Effector memory CD4-positive, alpha-beta T cell (primary cell): ENCODE results near the gene YIPF2.

Source experiments
- DNase-seq, 3 donors: peaks; one replicate each; pipeline ENCODE4 v3.0.0-alpha.2; 2020
- H3K27ac ChIP-seq: 2 replicates; pipeline ENCODE4 v1.7.0; 2013; ENCODE audit warnings: mild to moderate bottlenecking, low read length, moderate library complexity; ENCODE audit not compliant: insufficient read depth, poor library complexity, severe bottlenecking
- H3K27me3 ChIP-seq: replicated peaks from 2 replicates; pipeline ENCODE4 v1.7.0; 2013; ENCODE audit warnings: mild to moderate bottlenecking, low read length; ENCODE audit not compliant: insufficient read depth, control insufficient read depth, poor library complexity, severe bottlenecking
- H3K36me3 ChIP-seq: 2 replicates; pipeline ENCODE4 v1.7.0; 2013; ENCODE audit warnings: mild to moderate bottlenecking, low read length, moderate library complexity; ENCODE audit not compliant: control insufficient read depth, insufficient read depth
- H3K4me1 ChIP-seq: 2 replicates; pipeline ENCODE4 v1.7.0; 2013; ENCODE audit warnings: low read length, mild to moderate bottlenecking; ENCODE audit not compliant: control insufficient read depth, insufficient read depth, poor library complexity, severe bottlenecking
- H3K4me3 ChIP-seq: 2 replicates; pipeline ENCODE4 v1.7.0; 2013; ENCODE audit warnings: low read length, low read depth, mild to moderate bottlenecking; ENCODE audit not compliant: insufficient read depth, poor library complexity, severe bottlenecking
- H3K9me3 ChIP-seq: 2 replicates; pipeline ENCODE4 v1.7.0; 2013; ENCODE audit warnings: mild to moderate bottlenecking, low read length, moderate library complexity; ENCODE audit not compliant: control insufficient read depth

The YIPF2 gene

DNA sequence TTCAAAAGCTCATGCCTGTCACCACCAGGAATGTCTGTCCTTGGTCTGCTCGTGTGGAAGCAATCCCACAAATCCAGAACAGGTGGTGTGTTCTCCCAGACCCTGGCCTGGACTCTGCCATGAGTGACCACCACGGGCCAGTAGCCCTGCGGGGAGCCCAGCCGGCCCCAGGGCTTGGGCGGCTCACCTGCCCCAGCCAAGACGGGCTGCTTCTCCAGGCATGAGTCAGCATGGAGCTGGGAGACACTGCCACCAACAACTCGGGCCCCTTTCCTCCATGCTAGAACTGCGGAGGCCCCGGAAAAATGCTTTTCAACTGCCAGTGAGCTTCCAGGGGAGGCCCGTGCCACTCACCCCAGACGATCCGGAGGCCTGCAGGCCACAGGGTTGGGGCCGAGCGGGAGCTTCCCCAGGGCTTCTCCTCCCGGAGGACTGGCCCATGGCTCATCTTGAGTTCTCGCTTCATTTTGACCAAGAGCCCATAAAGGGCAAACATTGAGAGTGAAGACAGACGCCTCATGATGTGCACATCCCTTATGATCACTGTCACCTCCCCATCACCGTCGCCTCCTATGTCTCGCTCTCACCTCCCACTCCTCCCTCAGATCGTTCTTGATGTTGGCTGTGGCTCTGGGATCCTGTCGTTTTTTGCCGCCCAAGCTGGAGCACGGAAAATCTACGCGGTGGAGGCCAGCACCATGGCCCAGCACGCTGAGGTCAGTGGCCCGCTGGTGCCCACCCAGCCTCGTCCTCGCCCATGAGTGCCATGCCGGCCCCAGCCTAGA, 16.7 kb downstream of the YIPF2 start:
- no peaks in the 10 kb centered on the region for H3K9me3 ChIP-seq
- no peaks in the 10 kb centered on the region for H3K27me3 ChIP-seq
- DNase-seq: no peak
- H3K4me3 ChIP-seq: no peak overlapping the region
- no peaks in the 10 kb centered on the region for H3K4me1 ChIP-seq
- H3K27ac ChIP-seq: no peak overlapping the region
- H3K36me3 ChIP-seq: peaks cover 49% of the 10 kb centered on the region

DNA sequence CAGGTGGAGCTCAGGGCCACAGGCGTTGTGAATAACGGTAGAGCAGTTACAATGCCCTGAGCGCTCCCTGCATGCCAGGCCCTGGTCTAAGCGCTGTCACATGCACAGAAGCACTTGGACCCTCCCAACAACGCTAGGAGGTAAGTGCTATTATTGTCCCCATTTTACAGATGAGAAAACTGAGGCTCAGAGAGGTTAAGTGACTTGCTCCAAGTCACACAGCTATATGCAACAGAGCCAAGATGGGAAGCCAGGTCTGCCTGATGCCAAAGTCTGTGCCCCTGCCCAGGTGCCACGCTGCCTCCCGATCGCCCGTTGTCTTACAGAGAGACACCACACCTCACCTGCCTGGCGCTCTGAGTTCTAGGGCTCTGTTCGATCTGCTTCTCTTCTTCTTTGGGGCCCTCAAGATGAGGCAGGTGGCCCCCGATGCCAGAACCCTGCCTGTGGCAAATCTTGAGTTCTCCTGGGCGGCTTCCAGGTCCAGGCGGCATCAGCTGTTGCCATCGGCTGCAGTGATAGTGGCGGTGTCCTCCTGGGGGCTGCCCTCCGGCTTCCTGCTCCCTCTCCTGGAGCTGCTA, 20.0 kb downstream of the YIPF2 start:
- DNase-seq: no peak
- peaks cover 42% of the 10 kb centered on the region for H3K36me3 ChIP-seq
- H3K9me3 ChIP-seq: no peaks in the 10 kb centered on the region
- no peak overlapping the region for H3K27ac ChIP-seq
- H3K4me1 ChIP-seq: no peaks in the 10 kb centered on the region
- no peaks in the 10 kb centered on the region for H3K27me3 ChIP-seq
- no peak overlapping the region for H3K4me3 ChIP-seq

DNA sequence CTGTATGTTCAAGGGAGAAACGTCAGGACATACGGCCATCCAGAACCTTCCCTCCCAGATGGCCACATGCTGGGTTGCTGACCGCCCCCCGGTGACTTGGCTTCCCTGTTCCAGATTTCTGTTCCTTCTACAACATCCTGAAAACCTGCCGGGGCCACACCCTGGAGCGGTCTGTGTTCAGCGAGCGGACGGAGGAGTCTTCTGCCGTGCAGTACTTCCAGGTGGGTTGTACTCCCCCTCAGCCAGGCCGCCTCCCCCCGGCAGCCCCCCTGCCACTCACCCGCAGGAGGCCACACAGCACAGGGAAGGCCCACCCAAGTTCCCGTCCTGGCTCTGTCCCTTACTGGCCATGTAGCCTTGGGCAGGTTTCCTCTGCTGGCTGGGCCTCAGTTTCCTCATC, 20.5 kb downstream of the YIPF2 start:
- Histone ChIP-seq H3K9me3 (no peaks in the 10 kb centered on the region), H3K4me3 (no peak overlapping the region), H3K27ac (no peak overlapping the region), H3K27me3 (no peaks in the 10 kb centered on the region), H3K36me3 (peaks cover 42% of the 10 kb centered on the region), H3K4me1 (no peaks in the 10 kb centered on the region)
- DNase-seq: no peak

DNA sequence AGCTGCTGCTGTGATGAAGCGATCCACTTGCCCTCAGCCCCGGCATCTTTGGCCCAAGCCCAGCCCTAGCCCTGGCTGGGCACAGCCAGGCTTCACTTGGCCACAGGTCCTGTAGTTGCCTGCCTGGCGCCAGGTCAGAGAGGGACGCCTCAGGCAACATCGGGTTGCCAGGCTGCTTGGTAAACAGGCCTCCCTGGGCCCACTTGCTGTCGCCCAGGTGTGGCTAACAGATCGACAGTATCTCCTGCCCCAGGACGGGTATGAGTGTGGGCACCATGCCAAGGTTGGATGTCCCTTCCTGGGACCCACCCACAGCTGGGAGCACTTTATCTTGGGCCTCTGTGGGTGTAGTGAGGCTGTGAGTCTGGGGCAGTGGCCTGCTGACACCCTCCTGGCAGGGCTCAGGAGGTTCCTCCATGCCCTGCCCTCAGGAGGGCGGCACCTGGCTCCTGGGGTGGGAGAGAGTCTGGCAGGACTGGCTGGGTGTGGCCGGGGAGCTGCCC, 29.2 kb downstream of the YIPF2 start:
- DNase-seq: no peak
- Histone ChIP-seq H3K36me3 (no peaks in the 10 kb centered on the region), H3K27me3 (no peaks in the 10 kb centered on the region), H3K4me1 (no peaks in the 10 kb centered on the region), H3K4me3 (no peak overlapping the region), H3K9me3 (no peaks in the 10 kb centered on the region), H3K27ac (no peak overlapping the region)

DNA sequence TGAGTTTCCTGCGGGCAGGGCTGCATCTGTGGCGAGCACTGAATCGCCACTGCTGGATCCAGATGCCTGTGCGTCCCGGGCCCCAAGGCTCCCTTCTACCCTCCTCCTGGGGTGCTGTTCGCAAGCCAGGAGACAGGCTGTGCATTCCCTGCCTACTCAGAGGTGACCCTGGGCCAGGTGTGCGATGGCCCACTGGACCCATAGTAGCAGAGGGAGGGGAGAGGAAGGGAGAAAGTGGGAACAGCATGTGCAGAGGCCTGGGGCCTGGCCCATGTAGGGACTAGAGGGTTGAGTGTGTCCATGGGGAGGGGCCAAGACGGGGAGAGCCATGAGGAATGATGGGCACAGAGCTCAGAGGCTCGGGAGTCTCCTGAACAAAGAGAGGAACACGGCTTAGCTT, 29.8 kb downstream of the YIPF2 start:
- H3K4me1 ChIP-seq: no peaks in the 10 kb centered on the region
- DNase-seq: no peak
- no peaks in the 10 kb centered on the region for H3K9me3 ChIP-seq
- no peak overlapping the region for H3K27ac ChIP-seq
- no peak overlapping the region for H3K4me3 ChIP-seq
- no peaks in the 10 kb centered on the region for H3K36me3 ChIP-seq
- no peaks in the 10 kb centered on the region for H3K27me3 ChIP-seq

- no peak overlapping the region for H3K27ac ChIP-seq
- no peak overlapping the region for H3K4me3 ChIP-seq
- no peaks in the 10 kb centered on the region for H3K4me1 ChIP-seq
- DNase-seq: no peak
- H3K36me3 ChIP-seq: no peaks in the 10 kb centered on the region
- H3K9me3 ChIP-seq: no peaks in the 10 kb centered on the region
- H3K27me3 ChIP-seq: no peaks in the 10 kb centered on the region
These were observed 31.4 kb downstream of the YIPF2 start for GRCh38 chr19:10896851-10897526.

DNA sequence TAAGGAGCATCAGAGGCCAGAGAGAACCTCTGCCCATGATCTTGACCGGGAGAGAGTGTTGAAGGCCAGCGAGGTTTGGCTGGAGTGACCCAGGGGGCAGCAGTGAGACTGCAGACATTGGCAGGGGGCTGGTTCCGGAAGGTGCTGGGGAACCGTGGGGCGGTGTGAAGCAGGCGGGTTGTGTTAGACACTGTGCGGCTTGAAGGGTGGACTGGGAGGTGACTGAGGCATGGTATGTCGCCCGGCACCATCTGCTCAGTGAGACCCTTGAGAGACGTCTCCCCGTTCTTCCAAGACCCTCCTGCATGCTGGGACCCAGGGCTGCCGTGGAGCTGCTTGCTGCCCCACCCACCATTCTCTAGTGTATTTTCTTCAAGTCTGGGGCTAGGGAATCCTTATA, 32.5 kb downstream of the YIPF2 start:
- Histone ChIP-seq H3K9me3 (no peaks in the 10 kb centered on the region), H3K27ac (no peak overlapping the region), H3K4me3 (no peak overlapping the region), H3K36me3 (no peaks in the 10 kb centered on the region), H3K4me1 (no peaks in the 10 kb centered on the region), H3K27me3 (no peaks in the 10 kb centered on the region)
- DNase-seq: no peak

- H3K9me3 ChIP-seq: no peaks in the 10 kb centered on the region
- H3K4me1 ChIP-seq: no peaks in the 10 kb centered on the region
- H3K4me3 ChIP-seq: no peak overlapping the region
- H3K27ac ChIP-seq: no peak overlapping the region
- H3K36me3 ChIP-seq: no peaks in the 10 kb centered on the region
- DNase-seq: no peak
- no peaks in the 10 kb centered on the region for H3K27me3 ChIP-seq
These were observed 33.1 kb downstream of the YIPF2 start for GRCh38 chr19:10895363-10895762.

DNA sequence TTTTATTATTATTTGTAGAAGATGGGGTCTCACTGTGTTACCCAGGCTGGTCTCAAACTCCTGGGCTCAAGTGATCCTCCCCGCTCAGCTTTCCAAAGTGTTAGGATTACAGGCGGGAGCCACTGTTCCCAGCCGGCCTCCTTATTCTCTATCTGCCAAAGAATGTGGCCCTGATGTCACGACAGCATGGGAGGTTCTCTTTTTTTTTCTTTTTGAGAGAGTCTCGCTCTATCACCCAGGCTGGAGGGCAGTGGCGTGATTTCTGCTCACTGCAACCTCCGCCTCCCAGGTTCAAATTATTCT, 33.6 kb downstream of the YIPF2 start:
- Histone ChIP-seq H3K9me3 (no peaks in the 10 kb centered on the region), H3K27me3 (no peaks in the 10 kb centered on the region), H3K27ac (no peak overlapping the region), H3K4me1 (no peaks in the 10 kb centered on the region), H3K36me3 (no peaks in the 10 kb centered on the region), H3K4me3 (no peak overlapping the region)
- DNase-seq: no peak

DNA sequence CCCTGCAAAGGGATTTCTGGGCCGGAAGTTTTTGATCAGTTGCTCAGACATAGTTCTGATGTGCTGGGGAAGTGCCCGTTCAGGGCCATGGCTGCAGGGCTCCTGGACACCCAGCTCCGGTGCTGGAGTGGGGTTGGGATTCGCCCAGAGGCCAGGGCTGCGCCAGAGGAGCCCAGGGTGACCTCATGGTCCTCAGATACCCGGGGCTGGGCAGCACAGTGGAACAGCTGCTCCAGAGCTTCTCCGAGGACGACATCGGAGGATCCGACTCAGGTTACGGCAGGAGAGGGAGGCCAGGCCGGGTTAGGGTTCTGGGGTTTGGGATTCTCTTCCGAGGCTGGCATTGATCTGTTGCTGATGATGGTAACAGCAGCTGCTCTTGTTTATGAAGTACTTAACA, 36.2 kb downstream of the YIPF2 start:
- no peak overlapping the region for H3K4me3 ChIP-seq
- no peaks in the 10 kb centered on the region for H3K27me3 ChIP-seq
- no peaks in the 10 kb centered on the region for H3K36me3 ChIP-seq
- H3K4me1 ChIP-seq: no peaks in the 10 kb centered on the region
- H3K9me3 ChIP-seq: no peaks in the 10 kb centered on the region
- DNase-seq: no peak
- H3K27ac ChIP-seq: no peak overlapping the region
